HEK293 (cell line): ENCODE data around the gene ARHGAP4.

Experiments used
- CTCF ChIA-PET: fragments of 350-600 bp; formaldehyde crosslinking; extraction: SDS; loops from one replicate; lab custom pipeline; 2021; ENCODE audit warnings: antibody characterized with exemption; lab: Yijun Ruan, JAX
- POLR2A ChIA-PET: fragments of 300-600 bp; formaldehyde crosslinking; extraction: SDS; loops from one replicate; lab custom pipeline; 2020; ENCODE audit warnings: antibody characterized with exemption, inconsistent platforms; lab: Yijun Ruan, JAX
- H3K27ac ChIP-seq: fragments of 200-500 bp; sonication (Bioruptor generic); 2 replicates; pipeline ENCODE4 v1.5.1; 2014; ENCODE audit warnings: low read depth, low read length, control low read depth, inconsistent platforms; ENCODE audit errors: extremely low read depth
- H3K36me3 ChIP-seq, 2 experiments: fragments of 200-500 bp in 1 of 2; sonication (Bioruptor generic) in 1 of 2; 1 replicate in 1 of 2; 2 replicates in 1 of 2; pipeline ENCODE4 v1.5.1; 2014 to 2017; ENCODE audit warnings: inconsistent platforms in 2 of 2, low read length in 2 of 2; ENCODE audit not compliant: control insufficient read depth in 2 of 2, insufficient read depth in 1 of 2
- H3K4me1 ChIP-seq: fragments of 200-500 bp; sonication (Bioruptor generic); 2 replicates; pipeline ENCODE4 v1.5.1; 2014; ENCODE audit warnings: mild to moderate bottlenecking, low read length, inconsistent platforms; ENCODE audit not compliant: control insufficient read depth, insufficient read depth
- H3K4me3 ChIP-seq: 2 replicates; pipeline ENCODE4 v1.5.1; 2011; ENCODE audit warnings: low read depth, mild to moderate bottlenecking, control low read depth, low read length, moderate library complexity
- H3K9me3 ChIP-seq: fragments of 200-500 bp; sonication (Bioruptor generic); 2 replicates; pipeline ENCODE4 v1.5.1; 2014; ENCODE audit warnings: low read depth, low read length, inconsistent platforms; ENCODE audit not compliant: control insufficient read depth, insufficient read depth
- HIC1 ChIP-seq: fragments of 450-650 bp; formaldehyde crosslinking; IDR thresholded peaks from 2 replicates; pipeline ENCODE4 v1.5.1; 2016; ENCODE audit warnings: missing biosample characterization, missing genetic modification characterization
- KLF16 ChIP-seq: fragments of 450-650 bp; formaldehyde crosslinking; IDR thresholded peaks from 2 replicates; pipeline ENCODE4 v1.5.1; 2017; ENCODE audit warnings: missing biosample characterization, missing genetic modification characterization
- KLF17 ChIP-seq: fragments of 450-650 bp; formaldehyde crosslinking; IDR thresholded peaks from 2 replicates; pipeline ENCODE4 v1.5.1; 2016; ENCODE audit warnings: missing biosample characterization, missing genetic modification characterization
- KLF9 ChIP-seq: fragments of 450-650 bp; formaldehyde crosslinking; IDR thresholded peaks from 2 replicates; pipeline ENCODE4 v1.5.1; 2016; ENCODE audit warnings: missing biosample characterization, missing genetic modification characterization, low read depth
- MYNN ChIP-seq: fragments of 450-650 bp; formaldehyde crosslinking; IDR thresholded peaks from 2 replicates; pipeline ENCODE4 v1.5.1; 2016; ENCODE audit warnings: missing biosample characterization, missing genetic modification characterization, borderline replicate concordance
- ZBTB7A ChIP-seq: fragments of 450-650 bp; formaldehyde crosslinking; IDR thresholded peaks from 2 replicates; pipeline ENCODE4 v1.5.1; 2016; ENCODE audit warnings: low read depth, missing biosample characterization, missing genetic modification characterization
- ZNF366 ChIP-seq: fragments of 450-650 bp; formaldehyde crosslinking; conservative IDR thresholded peaks from 2 replicates; pipeline ENCODE4 v1.5.1; 2016; ENCODE audit warnings: missing biosample characterization, missing genetic modification characterization
- ZNF449 ChIP-seq: fragments of 450-650 bp; formaldehyde crosslinking; IDR thresholded peaks from 2 replicates; pipeline ENCODE4 v1.5.1; 2017; ENCODE audit warnings: missing biosample characterization, mild to moderate bottlenecking, missing genetic modification characterization, moderate library complexity
- ZNF571 ChIP-seq: fragments of 450-650 bp; formaldehyde crosslinking; IDR thresholded peaks from 2 replicates; pipeline ENCODE4 v1.5.0; 2017; ENCODE audit warnings: missing biosample characterization, missing genetic modification characterization
- ZNF624 ChIP-seq: fragments of 450-650 bp; formaldehyde crosslinking; IDR thresholded peaks from 2 replicates; pipeline ENCODE4 v1.5.1; 2017; ENCODE audit warnings: missing biosample characterization, missing genetic modification characterization
- ZSCAN5A ChIP-seq: fragments of 450-650 bp; formaldehyde crosslinking; IDR thresholded peaks from 2 replicates; pipeline ENCODE4 v1.5.1; 2016; ENCODE audit warnings: missing biosample characterization, missing genetic modification characterization

The ARHGAP4 gene

GRCh38 chrX:153871946-153872878, 53.9 kb downstream of the ARHGAP4 start:
- H3K9me3 ChIP-seq: no peaks in the 10 kb centered on the region
- TF ChIP-seq HIC1 (tag by site-specific recombination): 0 out of 2 replicates have a peak, but pooled peaks have one; percentile 22
- TF ChIP-seq ZNF366: 0 out of 2 replicates have a peak, but pooled peaks have one; percentile 14
- no peak for TF ChIP-seq ZBTB7A (tag by site-specific recombination)
- TF ChIP-seq, all 188 proteins: peak for 2
- Histone ChIP-seq H3K36me3 (no peaks in the 10 kb centered on the region), H3K27ac (no peak overlapping the region), H3K4me3 (no peak overlapping the region), H3K4me1 (no peaks in the 10 kb centered on the region)
- POLR2A ChIA-PET: no interaction called here
- CTCF ChIA-PET: no interaction called here

GRCh38 chrX:153871451-153871850, 54.6 kb downstream of the ARHGAP4 start:
- no peaks in the 10 kb centered on the region for H3K4me1 ChIP-seq
- no peaks in the 10 kb centered on the region for H3K9me3 ChIP-seq
- no peaks in the 10 kb centered on the region for H3K36me3 ChIP-seq
- no peak overlapping the region for H3K4me3 ChIP-seq
- CTCF ChIA-PET: no interaction called here
- TF ChIP-seq ZNF449 (tag by site-specific recombination) (no peak), MYNN (tag by site-specific recombination) (peak; percentile 90)
- H3K27ac ChIP-seq: no peak overlapping the region
- POLR2A ChIA-PET: no interaction called here

GRCh38 chrX:153870791-153871360, 55.2 kb downstream of the ARHGAP4 start:
- no peaks in the 10 kb centered on the region for H3K36me3 ChIP-seq
- CTCF ChIA-PET: no interaction called here

GRCh38 chrX:153870288-153870690, 55.8 kb downstream of the ARHGAP4 start:
- CTCF ChIA-PET: no interaction called here
- POLR2A ChIA-PET: no interaction called here
- no peak overlapping the region for H3K27ac ChIP-seq
- TF ChIP-seq ZSCAN5A (no peak), KLF16 (no peak), ZNF571 (tag by site-specific recombination) (no peak)
- no peaks in the 10 kb centered on the region for H3K9me3 ChIP-seq
- no peaks in the 10 kb centered on the region for H3K36me3 ChIP-seq
- no peak overlapping the region for H3K4me3 ChIP-seq
- no peaks in the 10 kb centered on the region for H3K4me1 ChIP-seq

More at GRCh38 chrX:153870791-153871360, 55.2 kb downstream of the ARHGAP4 start:
- Histone ChIP-seq H3K4me1 (no peaks in the 10 kb centered on the region), H3K9me3 (no peaks in the 10 kb centered on the region), H3K27ac (no peak overlapping the region), H3K4me3 (no peak overlapping the region)
- no peak for TF ChIP-seq ZNF624 (tag by site-specific recombination)
- no peak for TF ChIP-seq KLF17 (tag by site-specific recombination)
- peak; percentile 40; the same call in 1 of the 2 replicates for TF ChIP-seq KLF9 (tag by site-specific recombination)
- POLR2A ChIA-PET: no interaction called here
